MM.1S (cell line): ENCODE measurements around the gene TBX5.

ENCODE experiments used
- CTCF ChIP-seq: fragments of 300-600 bp; sonication (generic); IDR thresholded peaks from 2 replicates; pipeline ENCODE4 v1.5.1; 2016; ENCODE audit warnings: antibody characterized with exemption, low read length, mixed read lengths
- EZH2 ChIP-seq: fragments of 300-600 bp; sonication (generic); optimal IDR thresholded peaks from 2 replicates; pipeline ENCODE3; 2017; ENCODE audit warnings: low read depth, mild to moderate bottlenecking, antibody characterized with exemption, low read length, mixed read lengths
- EZH2phosphoT487 ChIP-seq: fragments of 300-600 bp; sonication (generic); IDR thresholded peaks from 2 replicates; pipeline ENCODE4 v1.6.1; 2018; ENCODE audit warnings: antibody characterized with exemption, low read length

DNA sequence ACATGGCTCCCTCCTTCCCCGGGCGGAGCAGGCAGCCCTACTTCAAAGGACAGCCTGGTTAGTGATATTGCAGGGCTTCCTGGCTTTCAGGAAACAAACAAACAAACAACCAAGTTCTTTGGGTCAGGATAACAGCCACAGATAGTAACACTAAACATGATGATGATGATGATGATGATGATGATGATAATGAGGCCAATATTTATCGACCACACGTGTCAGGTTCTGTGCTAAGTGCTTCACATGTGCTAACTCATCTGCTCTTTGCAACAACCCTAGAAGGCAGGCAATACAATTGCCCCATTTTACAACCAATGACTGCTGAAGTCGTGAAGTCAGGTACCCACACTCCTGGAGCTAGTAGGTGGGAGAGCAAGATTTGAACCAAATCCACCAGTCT, 44.1 kb upstream of the TBX5 start:
- TF ChIP-seq CTCF, result no peak
- no peak for TF ChIP-seq EZH2
- no peak for TF ChIP-seq EZH2phosphoT487
